HG03108 (cell line): ENCODE results near the gene PRPSAP1.
"Not testable (repeated sequence)": the region's sequence is repeated elsewhere in the genome, so short reads cannot be mapped to it uniquely, and the experiment has no call there.

Source experiments
- ATAC-seq: cut with Tn5 transposase; IDR thresholded peaks from one replicate; pipeline ENCODE4 v1.9.1; 2021; ENCODE audit warnings: moderate library complexity; ENCODE audit not compliant: unreplicated experiment

PRPSAP1 gene

GRCh38 chr17:76278268-76278908 is 75.3 kb downstream of the PRPSAP1 start:
- ATAC-seq: no peak

DNA sequence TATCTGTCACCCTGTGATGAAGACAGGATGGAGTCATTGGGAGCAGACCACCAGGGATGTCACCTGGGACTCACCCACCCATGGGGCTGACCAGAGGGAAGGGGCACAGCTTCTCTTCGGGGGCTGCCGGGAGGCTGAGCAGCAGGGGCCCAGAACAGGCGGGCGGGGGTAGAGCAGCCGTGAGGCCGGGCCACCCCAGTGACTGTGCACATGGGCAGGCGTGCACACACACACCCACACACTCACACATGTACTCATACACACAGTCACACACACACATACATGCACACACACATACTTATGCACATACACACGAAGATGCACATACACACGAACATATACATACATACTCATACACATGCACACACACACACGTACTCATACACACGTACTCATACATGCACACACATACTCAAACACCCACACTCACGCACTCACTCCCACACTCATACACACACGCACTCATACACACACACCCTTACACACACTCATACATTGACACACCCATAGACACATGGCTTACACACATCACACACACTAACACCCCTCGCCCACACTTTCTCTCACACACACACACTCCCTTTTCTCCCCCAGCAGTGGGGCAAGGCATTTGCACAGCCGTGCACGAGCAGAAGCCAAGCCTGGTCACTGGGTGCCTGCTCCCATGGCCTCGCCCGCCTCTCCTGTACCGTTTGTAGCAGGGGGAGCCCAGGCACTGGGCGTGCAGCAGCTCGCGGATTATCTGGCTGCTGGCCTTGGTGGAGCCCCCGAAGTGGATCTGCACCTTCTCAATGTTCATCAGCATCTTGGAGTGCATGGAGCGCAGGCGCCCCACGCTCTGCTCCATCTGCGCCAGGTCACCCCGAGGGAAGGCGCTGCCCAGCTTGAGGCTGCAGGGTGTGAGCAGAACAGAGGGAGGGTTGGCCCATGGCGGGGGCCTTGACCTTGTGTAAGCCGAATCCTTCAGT is 76.1 kb downstream of the PRPSAP1 start:
- ATAC-seq: no peak

DNA sequence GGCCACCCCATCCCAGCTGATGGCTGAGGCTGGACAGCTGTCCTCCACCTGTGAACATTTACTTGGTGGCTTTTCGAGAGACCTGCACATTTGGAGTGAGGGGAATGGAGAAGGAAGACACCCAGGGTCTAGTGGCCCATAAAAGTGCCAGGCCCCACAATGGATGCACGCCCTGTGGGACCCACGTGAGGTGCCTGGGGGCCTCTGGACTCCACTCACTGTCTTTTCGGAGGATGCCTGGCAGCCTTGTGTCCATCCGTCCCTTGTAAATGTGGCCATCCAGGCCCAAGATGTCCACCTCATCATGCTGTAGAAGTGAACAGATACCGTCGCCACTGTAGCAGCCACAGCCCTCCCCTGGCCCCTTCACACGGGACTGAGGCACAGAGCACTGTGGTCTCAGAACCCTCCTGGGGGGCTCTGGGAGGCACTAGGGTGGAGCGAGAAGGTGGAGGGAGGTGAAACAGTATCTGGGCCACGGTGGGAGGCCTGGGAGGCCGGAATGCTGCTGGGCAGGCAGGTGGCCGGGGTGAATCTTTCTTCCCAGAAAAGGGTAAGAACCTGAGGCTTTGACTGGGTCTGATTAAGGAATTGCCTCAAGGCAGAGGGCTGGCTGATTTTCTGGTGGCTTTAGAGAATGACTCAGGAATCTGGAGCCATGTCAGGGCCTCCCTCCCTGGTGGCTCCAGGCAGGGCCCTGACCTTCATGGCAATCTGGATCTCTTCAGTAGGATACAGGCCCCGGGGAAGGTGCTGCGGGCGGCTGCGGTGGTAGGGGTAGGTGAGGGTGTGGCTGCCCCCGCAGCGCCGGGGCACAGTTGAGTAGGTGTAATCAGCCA is 77.0 kb downstream of the PRPSAP1 start:
- ATAC-seq: no peak

DNA sequence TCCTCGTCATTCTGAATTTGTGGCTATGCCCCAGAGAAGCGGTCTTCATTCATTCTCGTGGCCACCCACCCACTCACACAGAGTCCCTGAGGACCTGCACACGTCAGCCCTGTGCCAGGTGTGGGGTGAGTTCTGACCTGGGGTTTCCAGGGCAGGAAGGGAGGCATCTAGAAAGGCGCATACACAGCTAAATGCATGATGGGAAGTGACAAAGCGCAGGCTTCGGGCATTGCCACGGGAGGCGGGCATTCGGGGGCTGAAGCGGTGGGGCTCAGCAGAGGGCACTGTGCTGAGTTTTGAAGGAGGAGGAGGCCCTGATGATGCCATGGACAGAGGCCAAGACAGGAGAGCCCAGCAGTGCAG is 77.7 kb downstream of the PRPSAP1 start:
- ATAC-seq: no peak

- ATAC-seq: no peak
Observed at GRCh38 chr17:76275382-76276068, 78.2 kb downstream of the PRPSAP1 start.

GRCh38 chr17:76274112-76274956 is 79.4 kb downstream of the PRPSAP1 start:
- ATAC-seq: no peak

DNA sequence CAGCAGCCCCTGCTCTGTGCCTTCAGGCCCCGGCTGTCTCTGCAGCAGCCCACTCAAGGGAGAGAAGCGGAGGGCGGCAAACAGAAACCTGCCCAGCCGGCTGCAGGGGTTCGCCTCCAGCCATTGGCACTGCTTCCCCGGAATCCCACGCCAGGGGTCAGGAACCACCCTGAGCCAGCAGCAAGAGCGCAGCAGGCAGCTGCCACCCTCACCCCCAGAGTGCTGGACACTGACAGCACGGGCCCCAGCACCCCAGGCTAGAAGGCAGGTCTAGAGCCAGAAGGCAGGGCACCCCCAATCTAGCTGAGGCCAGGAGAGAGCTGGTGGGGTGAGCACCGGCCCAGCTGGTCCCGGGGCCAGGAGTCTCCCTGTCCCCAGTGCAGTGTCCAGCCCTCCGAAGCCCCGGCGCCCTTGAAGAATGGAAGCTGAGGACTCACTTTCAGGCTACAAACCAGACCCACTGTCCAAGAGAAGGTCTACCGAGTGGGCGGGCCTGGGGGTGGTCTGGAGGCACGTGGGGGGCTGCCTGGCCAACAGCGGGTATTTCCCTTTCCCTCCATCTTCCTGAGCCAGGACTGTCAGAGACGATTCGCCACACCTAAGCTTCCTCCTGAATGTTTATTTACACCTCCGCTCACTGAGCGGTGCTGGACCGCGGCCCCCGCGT is 80.1 kb downstream of the PRPSAP1 start:
- no peak for ATAC-seq

DNA sequence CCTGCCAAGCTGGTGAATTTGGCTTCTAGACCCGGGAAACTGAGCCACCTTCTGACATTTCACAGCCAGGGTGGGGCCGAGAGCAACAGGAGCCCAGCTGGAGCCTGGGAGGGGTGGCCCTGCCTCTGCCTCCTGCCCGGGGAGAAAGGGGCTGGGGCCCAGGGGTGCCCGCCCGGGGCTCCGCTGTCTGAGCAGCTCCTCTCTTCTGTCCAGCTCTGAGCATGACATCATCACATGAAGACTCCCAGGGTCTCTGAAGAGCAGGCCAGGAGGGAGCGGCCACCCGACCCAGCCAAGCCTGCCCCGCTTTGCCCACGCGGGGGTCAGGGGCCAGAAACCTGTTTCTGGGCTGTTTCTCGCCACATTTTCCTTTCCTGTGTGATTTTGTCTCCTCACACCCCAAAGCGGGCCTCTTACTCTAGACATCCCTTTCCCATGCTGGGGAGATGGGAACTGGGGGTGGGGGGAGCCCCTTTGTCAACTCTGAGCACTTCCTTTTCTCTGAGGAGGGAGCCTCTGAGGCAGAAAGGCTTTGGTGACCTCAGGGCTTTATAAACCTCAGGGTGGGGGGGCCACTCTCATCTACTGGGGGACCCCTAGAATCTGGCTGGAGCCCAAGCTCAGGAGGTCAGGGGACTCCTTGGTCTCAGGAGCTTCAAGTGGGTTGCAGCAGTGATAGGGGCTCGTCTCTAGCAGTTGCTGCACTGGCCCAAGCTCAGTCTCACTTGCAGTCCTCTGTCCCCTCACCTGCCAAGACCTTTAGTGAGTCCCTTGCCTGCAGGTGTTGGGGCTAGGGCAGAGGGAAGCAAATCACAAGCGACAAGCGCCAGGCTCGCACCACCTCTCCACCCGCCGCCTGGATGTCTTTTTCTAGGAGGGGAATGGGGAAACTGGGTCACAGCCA is 80.9 kb downstream of the PRPSAP1 start:
- peak; percentile 3 for ATAC-seq

DNA sequence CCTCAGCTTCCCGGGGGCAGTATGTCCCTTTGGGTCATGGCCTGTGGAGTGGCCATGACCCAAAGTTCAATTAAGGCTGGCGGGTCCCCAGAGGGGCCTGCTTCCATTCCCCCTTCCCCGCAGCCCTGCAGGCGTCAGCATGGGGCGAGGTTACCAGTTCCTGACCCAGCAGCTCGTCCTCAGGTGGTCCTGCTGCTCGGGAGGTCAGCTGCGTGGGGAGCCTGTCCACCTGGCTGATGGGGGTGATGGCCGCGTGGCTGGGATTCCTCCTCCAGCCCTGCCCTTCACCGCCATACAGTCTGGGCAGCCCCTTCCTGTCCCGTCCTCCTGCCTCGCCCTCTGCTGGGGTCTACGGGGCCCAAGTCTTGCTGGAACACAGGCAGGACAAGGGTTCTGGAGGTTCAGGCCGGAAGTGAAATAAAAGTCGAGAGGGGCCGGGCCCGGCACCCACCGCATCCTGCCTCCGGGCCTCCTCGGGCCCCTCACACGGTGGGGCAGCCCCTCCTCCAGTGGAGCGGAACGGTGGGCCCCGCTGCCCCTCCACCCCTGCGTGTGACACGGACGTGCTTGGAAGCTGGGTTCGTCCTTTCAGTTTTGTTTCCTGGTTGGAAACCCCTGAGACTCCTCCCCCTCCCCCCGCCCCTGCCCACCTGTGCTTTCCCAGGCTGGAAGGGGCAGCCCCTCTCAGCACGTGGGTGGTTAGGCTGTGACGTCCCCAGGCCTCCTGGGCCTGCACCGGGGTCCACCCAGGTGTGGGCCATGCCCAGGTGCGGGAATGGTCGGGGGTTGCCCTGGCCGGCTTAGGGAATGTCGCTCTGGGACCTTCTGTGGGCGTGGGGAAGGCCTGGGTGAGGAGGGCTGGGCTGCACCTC is 81.8 kb downstream of the PRPSAP1 start:
- peak; percentile 43 for ATAC-seq

- peak; percentile 1 for ATAC-seq
Observed at GRCh38 chr17:76270770-76271668, 82.7 kb downstream of the PRPSAP1 start.

- ATAC-seq: no peak
Observed at GRCh38 chr17:76270127-76270592, 83.6 kb downstream of the PRPSAP1 start.

GRCh38 chr17:76268991-76269981 is 84.4 kb downstream of the PRPSAP1 start:
- no peak for ATAC-seq

DNA sequence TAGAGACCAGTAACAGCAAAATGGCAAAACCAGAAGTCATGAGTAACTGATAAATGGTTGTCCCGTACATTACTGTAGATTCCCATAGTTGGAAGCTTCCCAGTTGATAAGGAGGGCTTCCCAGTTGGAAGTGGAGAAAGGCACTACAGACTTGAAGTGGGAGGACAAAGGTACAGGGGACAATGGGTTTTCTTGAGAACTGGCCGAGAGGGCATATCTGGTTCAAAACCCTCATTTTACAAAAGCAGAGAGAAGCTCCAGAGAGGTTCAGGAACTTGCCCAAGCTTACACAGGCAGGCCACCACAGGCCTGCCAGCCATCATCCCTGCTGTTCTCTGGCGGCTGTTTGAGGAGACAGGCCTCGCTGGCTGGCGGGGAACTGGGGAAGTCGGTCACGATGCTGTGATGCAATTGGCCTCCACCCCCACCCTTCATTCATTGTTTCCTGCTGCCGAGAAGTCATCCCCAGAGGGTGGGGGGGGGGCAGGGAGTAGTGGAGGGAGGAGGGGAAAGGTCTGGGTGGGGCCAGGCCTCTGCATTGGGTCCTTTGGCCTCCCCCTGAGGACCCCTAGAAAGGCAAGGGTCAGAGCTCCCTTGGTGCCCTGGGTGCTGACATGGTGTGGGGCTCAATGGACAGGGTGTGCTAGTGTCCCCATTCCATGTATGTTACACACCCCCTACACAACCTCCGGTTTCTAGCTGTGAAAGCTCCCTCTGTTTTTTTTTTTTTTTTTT is 85.5 kb downstream of the PRPSAP1 start:
- no peak for ATAC-seq

DNA sequence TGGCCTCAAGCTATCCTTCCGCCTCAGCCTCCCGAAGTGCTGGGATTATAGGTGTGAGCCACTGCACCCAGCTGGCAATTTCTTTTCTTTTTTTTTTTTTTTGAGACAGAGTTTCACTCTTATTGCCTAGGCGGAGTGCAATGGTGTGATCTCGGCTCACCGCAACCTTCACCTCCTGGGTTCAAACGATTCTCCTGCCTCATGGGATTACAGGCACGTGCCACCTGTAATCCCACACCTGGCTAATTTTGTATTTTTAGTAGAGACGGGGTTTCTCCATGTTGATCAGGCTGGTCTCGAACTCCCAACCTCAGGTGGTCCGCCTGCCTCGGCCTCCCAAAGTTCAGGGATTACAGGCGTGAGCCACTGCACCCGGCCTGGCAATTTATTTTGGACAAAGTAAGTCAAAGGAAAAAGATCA is 86.1 kb downstream of the PRPSAP1 start:
- ATAC-seq: not testable (repeated sequence)
